H1 (cell line): Measurements from ENCODE around the gene CLMP.

Source experiments
- ATF2 ChIP-seq: IDR thresholded peaks from 2 replicates; pipeline ENCODE4 v1.6.1; 2012; ENCODE audit warnings: low read length, inconsistent platforms
- CBX5 ChIP-seq: fragments of 300-800, 300-1000 bp; sonication (generic); IDR thresholded peaks from 2 replicates; pipeline ENCODE4 v1.7.1; 2016; ENCODE audit warnings: antibody characterized with exemption, low read length, low read depth
- CEBPB ChIP-seq: IDR thresholded peaks from 2 replicates; pipeline ENCODE4 v1.6.1; 2012; ENCODE audit warnings: low read depth, low read length
- CHD1 ChIP-seq: IDR thresholded peaks from 2 replicates; pipeline ENCODE4 v1.6.1; 2012; ENCODE audit warnings: low read depth, low read length, improper control_type of control experiment
- CTCF ChIP-seq, 3 experiments: IDR thresholded peaks; 1 replicate in 2 of 3; 2 replicates in 1 of 3; pipeline versions ENCODE4 v1.5.1 to v1.6.1; 2011; ENCODE audit warnings: low read length in 3 of 3, mild to moderate bottlenecking in 3 of 3, inconsistent platforms in 2 of 3, low read depth in 1 of 3, moderate library complexity in 1 of 3; ENCODE audit not compliant: insufficient read depth in 1 of 3; ENCODE audit errors: control extremely low read depth in 1 of 3
- EP300 ChIP-seq, 2 experiments: IDR thresholded peaks; 1 replicate in 1 of 2; 2 replicates in 1 of 2; pipeline ENCODE4 v1.6.1; 2011 to 2012; ENCODE audit warnings: low read depth in 2 of 2, low read length in 2 of 2, mild to moderate bottlenecking in 2 of 2, borderline replicate concordance in 1 of 2, inconsistent platforms in 1 of 2, moderate library complexity in 1 of 2
- JUND ChIP-seq: IDR thresholded peaks from 2 replicates; pipeline ENCODE4 v1.6.1; 2011; ENCODE audit warnings: mild to moderate bottlenecking, improper control_type of control experiment, low read length
- POLR2A ChIP-seq, 2 experiments: IDR thresholded peaks; 1 replicate in 1 of 2; 2 replicates in 1 of 2; pipeline ENCODE4 v1.6.1; 2011; ENCODE audit warnings: low read depth in 2 of 2, low read length in 2 of 2, mild to moderate bottlenecking in 2 of 2; ENCODE audit errors: control extremely low read depth in 1 of 2
- RAD21 ChIP-seq, 2 experiments: IDR thresholded peaks in 1 of 2; conservative IDR thresholded peaks in 1 of 2; 2 replicates each; pipeline ENCODE4 v1.6.1; 2011; ENCODE audit warnings: low read depth in 2 of 2, low read length in 2 of 2, improper control_type of control experiment in 1 of 2, inconsistent platforms in 1 of 2, mild to moderate bottlenecking in 1 of 2, moderate library complexity in 1 of 2
- SIN3A ChIP-seq, 2 experiments: IDR thresholded peaks in 1 of 2; conservative IDR thresholded peaks in 1 of 2; 2 replicates each; pipeline ENCODE4 v1.6.1; 2011 to 2012; ENCODE audit warnings: low read length in 2 of 2, improper control_type of control experiment in 1 of 2, low read depth in 1 of 2, mild to moderate bottlenecking in 1 of 2
- SP1 ChIP-seq: IDR thresholded peaks from 2 replicates; pipeline ENCODE4 v1.6.1; 2011; ENCODE audit warnings: low read depth, low read length
- SRF ChIP-seq: IDR thresholded peaks from 2 replicates; pipeline ENCODE4 v1.6.1; 2011; ENCODE audit warnings: mild to moderate bottlenecking, low read depth, low read length, moderate library complexity

- no peak for TF ChIP-seq CTCF (IDR thresholded peaks at IDR 0.05; ENCODE audit: control extremely low read depth in 1 of 3, insufficient read depth in 1 of 3, low read depth in 1 of 3, low read length in 3 of 3)
- no peak for TF ChIP-seq SRF
- no peak for TF ChIP-seq SIN3A (conservative IDR thresholded peaks at IDR 0.05 in 1 of 2, IDR thresholded peaks at IDR 0.05 in 1 of 2; ENCODE audit: low read depth in 1 of 2, low read length in 2 of 2)
- TF ChIP-seq ATF2: no peak
- TF ChIP-seq EP300 (IDR thresholded peaks at IDR 0.05; ENCODE audit: borderline replicate concordance in 1 of 2, low read depth in 2 of 2, low read length in 2 of 2): no peak
- no peak for TF ChIP-seq POLR2A (IDR thresholded peaks at IDR 0.05; ENCODE audit: control extremely low read depth in 1 of 2, low read depth in 2 of 2, low read length in 2 of 2)
- TF ChIP-seq RAD21 (IDR thresholded peaks at IDR 0.05 in 1 of 2, conservative IDR thresholded peaks at IDR 0.05 in 1 of 2; ENCODE audit: low read depth in 2 of 2, low read length in 2 of 2): no peak
- no peak for TF ChIP-seq CHD1
- TF ChIP-seq SP1: no peak
- no peak for TF ChIP-seq CEBPB
- no peak for TF ChIP-seq CBX5
- no peak for TF ChIP-seq JUND
These were observed 16.9 kb downstream of the CLMP start for GRCh38 chr11:123178186-123178585.
